GM23248 (cell line): ENCODE data around the gene SLC35F5. TPM values are rescaled to one million over a fixed set of nuclear protein-coding genes. Genes with fewer than 3 reads are reported as not detected.

Experiments used
- DNase-seq: peaks from one replicate; pipeline ENCODE4 v3.0.0-alpha.2; 2015
- H2AFZ ChIP-seq: fragments of 200-600 bp; sonication (generic); 2 replicates; pipeline ENCODE4 v1.6.1; 2016; ENCODE audit warnings: antibody characterized with exemption
- H3F3A ChIP-seq: fragments of 200-600 bp; sonication (generic); 2 replicates; pipeline ENCODE4 v1.6.1; 2016; ENCODE audit warnings: mild to moderate bottlenecking, antibody characterized with exemption, mixed run types; ENCODE audit not compliant: insufficient read depth
- H3K27ac ChIP-seq: fragments of 200-600 bp; sonication (generic); 2 replicates; pipeline ENCODE4 v1.5.1; 2016; ENCODE audit warnings: mild to moderate bottlenecking
- H3K27me3 ChIP-seq: fragments of 200-600 bp; sonication (generic); replicated peaks from 2 replicates; pipeline ENCODE4 v1.6.1; 2016; ENCODE audit warnings: mild to moderate bottlenecking; ENCODE audit not compliant: insufficient read depth
- H3K36me3 ChIP-seq: fragments of 200-600 bp; sonication (generic); 2 replicates; pipeline ENCODE4 v1.6.1; 2016; ENCODE audit warnings: low read depth, mild to moderate bottlenecking
- H3K4me1 ChIP-seq: fragments of 200-600 bp; sonication (generic); 2 replicates; pipeline ENCODE4 v1.6.1; 2016; ENCODE audit warnings: mild to moderate bottlenecking; ENCODE audit not compliant: insufficient read depth
- H3K4me2 ChIP-seq: fragments of 200-600 bp; sonication (generic); one replicate; pipeline ENCODE4 v1.6.1; 2016; ENCODE audit warnings: mild to moderate bottlenecking; ENCODE audit not compliant: unreplicated experiment
- H3K4me3 ChIP-seq: fragments of 200-600 bp; sonication (generic); 2 replicates; pipeline ENCODE4 v1.5.1; 2016; ENCODE audit warnings: mild to moderate bottlenecking
- H3K79me2 ChIP-seq: fragments of 200-600 bp; sonication (generic); 2 replicates; pipeline ENCODE4 v1.6.1; 2016; ENCODE audit warnings: mild to moderate bottlenecking; ENCODE audit not compliant: insufficient read depth
- H3K9ac ChIP-seq: fragments of 200-600 bp; sonication (generic); 2 replicates; pipeline ENCODE4 v1.6.1; 2016; ENCODE audit warnings: mild to moderate bottlenecking
- H3K9me2 ChIP-seq: fragments of 200-600 bp; sonication (generic); 2 replicates; pipeline ENCODE4 v1.6.1; 2016; ENCODE audit warnings: mixed run types, mild to moderate bottlenecking, moderate library complexity; ENCODE audit not compliant: insufficient read depth
- H3K9me3 ChIP-seq: fragments of 200-600 bp; sonication (generic); one replicate; pipeline ENCODE4 v1.6.1; 2017; ENCODE audit warnings: low read depth
- H4K20me1 ChIP-seq: fragments of 200-600 bp; sonication (generic); 2 replicates; pipeline ENCODE4 v1.6.0; 2016; ENCODE audit not compliant: insufficient read depth
- EZH2 ChIP-seq: fragments of 200-600 bp; sonication (generic); IDR thresholded peaks from 2 replicates; pipeline ENCODE4 v1.6.1; 2018; ENCODE audit warnings: antibody characterized with exemption, mild to moderate bottlenecking; ENCODE audit not compliant: insufficient read depth, poor library complexity, severe bottlenecking
- EZH2phosphoT487 ChIP-seq: fragments of 200-600 bp; sonication (generic); IDR thresholded peaks from 2 replicates; pipeline ENCODE4 v1.6.1; 2018; ENCODE audit warnings: antibody characterized with exemption, moderate library complexity, mild to moderate bottlenecking, low read depth; ENCODE audit not compliant: insufficient read depth
- WGBS, 2 experiments: methylation state at CpG; one replicate each; pipeline ENCODE4 v1.1.6; 2015 to 2017; ENCODE audit warnings: low lambda C conversion rate in 2 of 2, low coverage in 1 of 2; ENCODE audit errors: missing lambda C conversion rate in 2 of 2; 5-methylcytosine and 5-hydroxymethylcytosine counted together
- in situ Hi-C: fragments of 300-500 bp; cut with MboI; formaldehyde crosslinking; loops from 2 replicates; pipeline ENCODE4 v1.15.0; 2020
- polyA plus RNA-seq: library from polyadenylated mRNA; unstranded; fragments of >200 nt; fragmentation: Nextera tagmentation; extraction: Ambion mirVana; gene quantifications from 2 replicates; pipeline ENCODE4 v1.2.1, GENCODE V29; 2016
- total RNA-seq: library from RNA; depleted of rRNA; stranded (reverse); fragments of >200 nt; shearing (Covaris generic); gene quantifications from 2 replicates; pipeline ENCODE4 v1.2.3, GENCODE V29; 2014

SLC35F5 gene
- total and polyA plus RNA-seq, 2 experiments from 2014 or later: 97.0 to 146 TPM

GRCh38 chr2:113760400-113760799 is 4.0 kb upstream of the SLC35F5 start:
- Histone ChIP-seq H3K4me1 (peaks cover 30% of the 10 kb centered on the region), H3K79me2 (peaks cover 8% of the 10 kb centered on the region), H3K4me2 (no peak overlapping the region), H3K9ac (no peak overlapping the region), H3K27me3 (no peaks in the 10 kb centered on the region), H3K9me3 (no peaks in the 10 kb centered on the region), H3K4me3 (no peak overlapping the region), H2AFZ (no peak overlapping the region), H3K9me2 (no peaks in the 10 kb centered on the region; the same call in 1 of the 2 replicates), H4K20me1 (no peaks in the 10 kb centered on the region), H3F3A (peaks cover 43% of the 10 kb centered on the region), H3K36me3 (no peaks in the 10 kb centered on the region), H3K27ac (no peak overlapping the region)
- DNase-seq: peak; percentile 55
- TF ChIP-seq EZH2phosphoT487 (no peak), EZH2 (no peak)
- 7 to 30% methylated on average over 1 of the region's 1 CpG for WGBS, 2 experiments
- in situ Hi-C loops: no loop called here

- Histone ChIP-seq H3K27me3 (no peaks in the 10 kb centered on the region), H2AFZ (peak overlapping the region; percentile 75), H3K9me3 (no peaks in the 10 kb centered on the region), H3K4me2 (peak overlapping the region; percentile 88), H3F3A (peaks cover 47% of the 10 kb centered on the region), H3K79me2 (peaks cover 40% of the 10 kb centered on the region), H3K9me2 (no peaks in the 10 kb centered on the region), H3K9ac (peak overlapping the region; percentile 89), H3K4me3 (peak overlapping the region; percentile 82), H3K4me1 (peaks cover 40% of the 10 kb centered on the region), H3K27ac (peak overlapping the region; percentile 83), H3K36me3 (peaks cover 7% of the 10 kb centered on the region; the same call in 1 of the 2 replicates), H4K20me1 (no peaks in the 10 kb centered on the region)
- 6 to 9% methylated on average over 17 of the region's 17 CpGs for WGBS, 2 experiments
- in situ Hi-C loops: loop anchor here (10.0 kb wide), 1 partner anchor 138 kb away; the partner anchor contains the start of gene ACTR3
- no peak for TF ChIP-seq EZH2
- no peak for TF ChIP-seq EZH2phosphoT487
- DNase-seq: no peak
These were observed 756 bp upstream of the SLC35F5 start for GRCh38 chr2:113757138-113757657.

- WGBS, 2 experiments: 1% methylated on average over 25 of the region's 26 CpGs
- TF ChIP-seq EZH2phosphoT487 (no peak), EZH2 (no peak)
- Histone ChIP-seq H3F3A (peaks cover 34% of the 10 kb centered on the region), H3K4me1 (peaks cover 27% of the 10 kb centered on the region), H3K4me2 (peak overlapping the region; percentile 85), H3K27ac (peak overlapping the region; percentile 83), H3K4me3 (peak overlapping the region; percentile 82), H3K9me3 (no peaks in the 10 kb centered on the region), H3K79me2 (peaks cover 53% of the 10 kb centered on the region), H3K9me2 (no peaks in the 10 kb centered on the region), H2AFZ (peak overlapping the region; percentile 75), H3K9ac (peak overlapping the region; percentile 89), H3K36me3 (peaks cover 12% of the 10 kb centered on the region), H3K27me3 (no peaks in the 10 kb centered on the region), H4K20me1 (no peaks in the 10 kb centered on the region)
- peak; percentile 59 for DNase-seq
- in situ Hi-C loops: loop anchor here (10.0 kb wide), 1 partner anchor 139 kb away; the partner anchor contains the start of gene ACTR3
These were observed 547 bp downstream of the SLC35F5 start for GRCh38 chr2:113755835-113756354.

GRCh38 chr2:113755035-113755834 is 1.2 kb downstream of the SLC35F5 start:
- 6 to 7% methylated on average over 15 of the region's 15 CpGs for WGBS, 2 experiments
- in situ Hi-C loops: loop anchor here (10.0 kb wide), 1 partner anchor 140 kb away; the partner anchor contains the start of gene ACTR3
- peak; percentile 50 for DNase-seq

More at GRCh38 chr2:113755035-113755834, 1.2 kb downstream of the SLC35F5 start:
- Histone ChIP-seq H2AFZ (peak overlapping the region; percentile 75), H3F3A (peaks cover 28% of the 10 kb centered on the region), H3K9ac (peak overlapping the region; percentile 89), H3K4me3 (peak overlapping the region; percentile 82), H3K27ac (peak overlapping the region; percentile 83), H3K4me2 (peak overlapping the region; percentile 85), H3K9me3 (no peaks in the 10 kb centered on the region), H4K20me1 (no peaks in the 10 kb centered on the region), H3K79me2 (peaks cover 60% of the 10 kb centered on the region), H3K27me3 (no peaks in the 10 kb centered on the region), H3K36me3 (peaks cover 18% of the 10 kb centered on the region), H3K9me2 (no peaks in the 10 kb centered on the region), H3K4me1 (peaks cover 20% of the 10 kb centered on the region)
- TF ChIP-seq EZH2 (no peak), EZH2phosphoT487 (no peak)
